Measurements from ENCODE around the gene OR2F1. TPM values are rescaled to one million over a fixed set of nuclear protein-coding genes. Genes with fewer than 3 reads are reported as not detected.
"Not testable (repeated sequence)": the region's sequence is repeated elsewhere in the genome, so short reads cannot be mapped to it uniquely, and the experiment has no call there.

OR2F1 gene
- total RNA-seq, 1 experiment from 2014 or later, result not detected

DNA sequence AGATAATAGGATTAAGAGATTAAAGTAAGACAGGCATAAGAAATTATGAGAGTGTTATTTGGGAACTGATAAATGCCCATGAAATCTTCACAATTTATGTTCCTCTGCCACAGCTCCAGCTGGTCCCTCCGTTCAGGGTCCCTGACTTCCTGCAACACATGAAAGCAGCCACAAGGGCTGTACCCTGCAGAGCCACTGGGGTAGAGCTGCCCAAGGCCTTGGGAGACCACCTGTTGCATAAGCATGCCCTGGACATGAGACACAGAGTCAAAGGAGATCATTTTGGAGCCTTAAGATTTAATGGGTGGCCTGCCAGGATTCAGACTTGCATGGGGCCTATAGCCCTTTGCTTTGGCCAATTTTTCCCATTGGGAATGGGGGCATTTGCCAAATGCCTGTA, 56.2 kb downstream of the OR2F1 start:
- H3K9me2 ChIP-seq (ENCODE audit: insufficient read depth); BruUV-seq (replicated peaks); RAD21 ChIA-PET (ENCODE audit: low non-redundant PET in 1 of 2, low total read pairs in 2 of 2, uncharacterized antibody in 2 of 2, unreplicated experiment in 2 of 2); H3K9ac ChIP-seq (ENCODE audit: low read length); H3K4me1 ChIP-seq (ENCODE audit: control insufficient read depth in 1 of 2, insufficient read depth in 2 of 2, low read length in 2 of 2); H2AFZ ChIP-seq (ENCODE audit: low read depth, low read length, poor library complexity, severe bottlenecking); DNase-seq (ENCODE audit: low read depth, low spot score); POLR2A ChIA-PET; H4K20me1 ChIP-seq (ENCODE audit: insufficient read depth); H3K27me3 ChIP-seq (ENCODE audit: insufficient read depth, low read length); H3K4me3 ChIP-seq (replicated peaks in 1 of 2; ENCODE audit: low read depth in 1 of 2, low read length in 2 of 2); H3K9me3 ChIP-seq (ENCODE audit: control insufficient read depth in 1 of 2, insufficient read depth in 1 of 2, low read depth in 1 of 2, low read length in 2 of 2); H3K79me2 ChIP-seq (ENCODE audit: insufficient read depth, low read length); ATAC-seq; CTCF ChIA-PET; H3K36me3 ChIP-seq (ENCODE audit: control insufficient read depth in 1 of 2, insufficient read depth in 2 of 2, low read length in 2 of 2); H3K27ac ChIP-seq (ENCODE audit: low read depth, low read length); H3K4me2 ChIP-seq (ENCODE audit: low read length): not testable (repeated sequence)
- intact Hi-C loops (cut with micrococcal nuclease), result loop anchor here (5.0 kb wide), 1 partner anchor 34 kb away; no protein-coding TSS in a partner anchor

DNA sequence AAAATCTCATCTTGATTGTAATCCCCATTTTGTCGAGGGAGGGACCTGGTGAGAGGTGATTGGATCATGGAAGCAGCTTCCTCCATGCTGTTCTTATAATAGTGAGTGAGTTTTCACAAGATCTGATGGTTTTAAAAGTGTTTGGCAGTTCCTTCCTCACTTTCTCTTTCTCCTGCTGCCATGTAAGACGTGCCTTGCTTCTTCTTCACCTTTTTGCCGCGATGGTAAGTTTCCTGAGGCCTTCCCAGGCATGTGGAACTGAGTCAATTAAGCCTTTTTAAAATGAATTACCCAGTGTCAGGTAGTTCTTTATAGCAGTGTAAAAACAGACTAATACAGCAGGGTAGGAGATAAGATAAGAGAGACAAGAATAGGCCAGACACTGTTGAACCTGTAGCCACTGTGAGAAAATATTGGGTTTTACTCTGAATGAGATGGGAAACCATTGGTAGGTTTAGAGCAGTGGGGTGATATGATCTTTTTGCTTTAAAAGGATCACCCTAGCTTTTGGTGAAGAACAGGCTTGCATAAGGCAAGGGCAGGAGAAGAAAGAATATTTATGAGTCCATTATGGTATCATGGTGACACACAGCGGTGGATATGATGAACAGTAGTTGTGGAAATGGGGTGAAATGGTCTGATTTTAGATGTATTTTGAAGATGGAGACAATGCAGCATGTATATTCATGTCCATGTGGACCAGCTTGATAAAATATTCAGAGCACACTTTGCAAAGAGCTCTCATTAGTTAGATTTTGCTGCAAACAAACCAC, 57.0 kb downstream of the OR2F1 start:
- intact Hi-C loops (cut with micrococcal nuclease), result loop anchor here (5.0 kb wide), 1 partner anchor 34 kb away; no protein-coding TSS in a partner anchor

More for the DNA sequence above, 57.0 kb downstream of the OR2F1 start:
- H3K9me3 ChIP-seq (ENCODE audit: control insufficient read depth in 1 of 2, insufficient read depth in 1 of 2, low read depth in 1 of 2, low read length in 2 of 2), result no peaks in the 10 kb centered on the region; a peak in 1 of 4 replicates
- no peaks in the 10 kb centered on the region for H3K9me2 ChIP-seq (ENCODE audit: insufficient read depth)
- no TSS peak for BruUV-seq (replicated peaks)
- DNase-seq (ENCODE audit: low read depth, low spot score) (no peak), ATAC-seq (no peak)
- H3K27me3 ChIP-seq (ENCODE audit: insufficient read depth, low read length), result no peaks in the 10 kb centered on the region
- ChIA-PET POLR2A (no interaction called here), CTCF (no interaction called here), RAD21 (ENCODE audit: low non-redundant PET in 1 of 2, low total read pairs in 2 of 2, uncharacterized antibody in 2 of 2, unreplicated experiment in 2 of 2) (no interaction called here)
- TF ChIP-seq CBX3 (IDR thresholded peaks at IDR 0.05; ENCODE audit: low read depth) (no peak), EZH2phosphoT487 (IDR thresholded peaks at IDR 0.05; ENCODE audit: borderline replicate concordance) (no peak)
- TF ChIP-seq, protein P1, sequence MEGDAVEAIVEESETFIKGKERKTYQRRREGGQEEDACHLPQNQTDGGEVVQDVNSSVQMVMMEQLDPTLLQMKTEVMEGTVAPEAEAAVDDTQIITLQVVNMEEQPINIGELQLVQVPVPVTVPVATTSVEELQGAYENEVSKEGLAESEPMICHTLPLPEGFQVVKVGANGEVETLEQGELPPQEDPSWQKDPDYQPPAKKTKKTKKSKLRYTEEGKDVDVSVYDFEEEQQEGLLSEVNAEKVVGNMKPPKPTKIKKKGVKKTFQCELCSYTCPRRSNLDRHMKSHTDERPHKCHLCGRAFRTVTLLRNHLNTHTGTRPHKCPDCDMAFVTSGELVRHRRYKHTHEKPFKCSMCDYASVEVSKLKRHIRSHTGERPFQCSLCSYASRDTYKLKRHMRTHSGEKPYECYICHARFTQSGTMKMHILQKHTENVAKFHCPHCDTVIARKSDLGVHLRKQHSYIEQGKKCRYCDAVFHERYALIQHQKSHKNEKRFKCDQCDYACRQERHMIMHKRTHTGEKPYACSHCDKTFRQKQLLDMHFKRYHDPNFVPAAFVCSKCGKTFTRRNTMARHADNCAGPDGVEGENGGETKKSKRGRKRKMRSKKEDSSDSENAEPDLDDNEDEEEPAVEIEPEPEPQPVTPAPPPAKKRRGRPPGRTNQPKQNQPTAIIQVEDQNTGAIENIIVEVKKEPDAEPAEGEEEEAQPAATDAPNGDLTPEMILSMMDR (IDR thresholded peaks at IDR 0.05 in 2 of 3, conservative IDR thresholded peaks at IDR 0.05 in 1 of 3; ENCODE audit: borderline replicate concordance in 1 of 3, insufficient read depth in 1 of 3, low read depth in 2 of 3, low read length in 2 of 3), result peak in 1 of 3 experiments; percentile 11; a peak in 1 of 6 replicates
- no peak overlapping the region for H3K27ac ChIP-seq (ENCODE audit: low read depth, low read length)
- H3K4me3 ChIP-seq (replicated peaks in 1 of 2; ENCODE audit: low read depth in 1 of 2, low read length in 2 of 2), result no peak overlapping the region
- H3K9ac ChIP-seq (ENCODE audit: low read length), result no peak overlapping the region
- H3K36me3 ChIP-seq (ENCODE audit: control insufficient read depth in 1 of 2, insufficient read depth in 2 of 2, low read length in 2 of 2), result no peaks in the 10 kb centered on the region
- no peaks in the 10 kb centered on the region for H3K4me1 ChIP-seq (ENCODE audit: control insufficient read depth in 1 of 2, insufficient read depth in 2 of 2, low read length in 2 of 2)
- H3K4me2 ChIP-seq (ENCODE audit: low read length), result no peak overlapping the region
- H3K79me2 ChIP-seq (ENCODE audit: insufficient read depth, low read length), result no peaks in the 10 kb centered on the region
- no peak overlapping the region for H2AFZ ChIP-seq (ENCODE audit: low read depth, low read length, poor library complexity, severe bottlenecking)
- no peaks in the 10 kb centered on the region for H4K20me1 ChIP-seq (ENCODE audit: insufficient read depth)

Other genes starting within 250 kb of the OR2F1 start
- not detected for gene CTAGE6, start 197.1 kb upstream of the OR2F1 start, total RNA-seq (2021; ENCODE audit: unreplicated experiment)
- 58.4 TPM for gene TCAF1, start 52.7 kb upstream of the OR2F1 start, total RNA-seq (2021; ENCODE audit: unreplicated experiment)
- gene OR2F2, start 19.6 kb upstream of the OR2F1 start, total RNA-seq (2021; ENCODE audit: unreplicated experiment), result not detected
- gene OR6B1, start 45.5 kb downstream of the OR2F1 start, total RNA-seq (2021; ENCODE audit: unreplicated experiment), result not detected
- gene OR2A5, start 94.1 kb downstream of the OR2F1 start, total RNA-seq (2021; ENCODE audit: unreplicated experiment), result not detected
- gene OR2A25, start 115.0 kb downstream of the OR2F1 start, total RNA-seq (2021; ENCODE audit: unreplicated experiment), result not detected
- gene OR2A12, start 131.4 kb downstream of the OR2F1 start, total RNA-seq (2021; ENCODE audit: unreplicated experiment), result not detected
- gene OR2A2, start 154.7 kb downstream of the OR2F1 start, total RNA-seq (2021; ENCODE audit: unreplicated experiment), result not detected
- gene OR2A14, start 168.3 kb downstream of the OR2F1 start, total RNA-seq (2021; ENCODE audit: unreplicated experiment), result not detected
- gene CTAGE4, start 228.6 kb downstream of the OR2F1 start, total RNA-seq (2021; ENCODE audit: unreplicated experiment), result 6.0 TPM
- 17.4 TPM for gene ARHGEF35, start 241.0 kb downstream of the OR2F1 start, total RNA-seq (2021; ENCODE audit: unreplicated experiment)